Endometrium (tissue), 2 donors: ENCODE measurements around the gene AGTR1.
"Not testable (repeated sequence)": the region's sequence is repeated elsewhere in the genome, so short reads cannot be mapped to it uniquely, and the experiment has no call there.

ENCODE experiments used
- FAIRE-seq: peaks from 2 replicates; lab custom pipeline; 2012; peaks lifted over from hg19 to GRCh38; lab: Jason Lieb, UNC
- donor health status: control.
- donor health status: control.

AGTR1 gene

DNA sequence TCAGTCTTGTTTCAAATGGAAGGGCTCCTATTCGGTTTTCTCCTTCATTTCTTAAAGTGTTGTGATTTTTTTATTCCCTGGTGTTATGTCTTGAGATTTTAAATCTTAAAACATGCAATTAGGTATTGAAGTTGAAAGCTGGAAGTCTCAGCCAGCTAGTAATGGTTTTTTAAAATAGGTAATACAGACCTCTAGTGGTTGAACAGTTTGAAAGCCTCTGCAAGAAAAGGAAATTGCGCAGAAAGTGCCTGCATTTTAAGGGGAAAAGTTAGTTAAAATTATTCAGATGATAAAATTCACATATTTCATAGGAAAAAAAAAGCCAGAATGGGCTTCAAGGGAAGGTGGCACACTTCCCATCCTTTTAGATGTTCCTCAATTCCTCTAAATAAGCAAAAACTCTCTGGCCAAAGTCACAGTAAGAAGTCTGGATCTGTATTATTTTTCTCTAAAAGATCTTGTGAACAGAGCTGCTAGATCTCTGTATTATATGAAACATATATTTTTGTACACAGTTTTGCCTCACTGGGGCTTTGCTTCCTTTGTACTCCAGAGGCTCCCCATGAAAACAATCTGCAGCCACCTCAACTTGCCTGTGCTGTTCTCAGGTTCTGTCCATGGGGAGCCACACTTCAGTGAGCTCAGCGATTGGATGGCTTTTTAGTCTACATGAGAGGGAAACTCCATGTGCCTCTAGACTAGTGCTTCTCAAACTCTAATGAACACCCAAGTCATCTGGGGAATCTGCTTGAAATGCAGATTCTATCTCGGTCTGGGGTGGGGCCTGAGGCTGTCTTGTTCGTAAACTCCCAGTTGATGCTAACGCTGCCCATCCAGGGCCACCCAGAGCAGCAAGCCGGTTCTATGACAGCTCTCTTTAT lies 21.5 kb downstream of the AGTR1 start:
- FAIRE-seq, result peak; percentile 67

DNA sequence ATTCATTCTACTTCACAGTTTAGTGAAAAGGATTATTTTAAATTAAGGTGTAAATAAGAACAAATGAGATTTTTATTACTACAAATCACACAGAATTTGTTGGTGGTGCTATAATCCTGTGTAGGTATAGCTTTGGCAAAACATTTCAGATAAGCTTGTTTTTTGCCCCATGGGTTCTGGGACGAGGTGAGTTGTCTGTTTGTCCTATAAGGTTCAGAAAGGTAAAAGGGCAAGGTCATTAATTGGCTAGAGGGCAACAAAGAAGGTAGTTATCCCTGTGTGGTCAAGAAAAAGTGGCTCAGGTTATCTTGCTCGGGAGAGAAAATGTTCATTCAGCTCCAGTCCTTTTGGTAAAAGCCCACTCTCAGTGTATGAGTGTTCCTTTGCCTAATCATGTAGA lies 23.2 kb downstream of the AGTR1 start:
- FAIRE-seq, result no peak

DNA sequence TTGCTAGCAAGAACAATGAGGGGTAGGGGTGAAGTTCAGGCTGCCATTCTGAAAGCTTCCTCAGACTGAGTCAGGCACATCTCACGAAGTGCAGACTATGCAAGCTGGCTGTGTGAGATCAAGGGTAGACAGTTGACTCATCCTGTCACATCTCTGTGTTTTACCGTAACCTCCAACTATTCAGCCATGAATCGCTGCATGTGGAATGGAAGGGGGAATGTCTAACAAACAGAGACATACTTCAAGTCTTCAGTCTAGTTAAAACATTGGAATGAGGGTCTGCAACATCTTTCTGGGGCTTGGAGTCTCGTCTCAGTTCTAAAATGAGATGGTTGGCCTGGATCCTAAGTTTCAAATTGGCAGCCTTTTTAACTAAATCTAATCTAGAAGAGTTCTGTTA lies 25.9 kb downstream of the AGTR1 start:
- FAIRE-seq, result no peak

DNA sequence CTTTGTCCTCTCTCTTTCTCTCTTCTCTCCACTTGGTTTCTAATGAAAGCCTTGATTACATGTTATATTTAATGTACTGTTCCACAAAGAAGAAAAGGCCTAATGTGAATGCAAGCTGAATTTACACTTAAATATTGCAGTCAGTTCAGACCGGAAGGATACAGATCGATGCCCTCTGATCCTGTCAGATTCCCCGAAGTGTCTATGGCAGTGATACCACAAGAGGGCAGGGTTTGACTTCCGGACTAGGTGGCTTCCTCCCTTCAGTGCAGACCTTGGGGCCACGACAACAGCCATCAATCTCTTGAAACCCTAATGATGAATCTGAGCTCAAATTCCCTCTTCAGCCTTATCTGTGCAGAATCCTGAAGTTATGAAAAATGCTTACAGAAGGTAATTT lies 29.5 kb downstream of the AGTR1 start:
- FAIRE-seq, result no peak

DNA sequence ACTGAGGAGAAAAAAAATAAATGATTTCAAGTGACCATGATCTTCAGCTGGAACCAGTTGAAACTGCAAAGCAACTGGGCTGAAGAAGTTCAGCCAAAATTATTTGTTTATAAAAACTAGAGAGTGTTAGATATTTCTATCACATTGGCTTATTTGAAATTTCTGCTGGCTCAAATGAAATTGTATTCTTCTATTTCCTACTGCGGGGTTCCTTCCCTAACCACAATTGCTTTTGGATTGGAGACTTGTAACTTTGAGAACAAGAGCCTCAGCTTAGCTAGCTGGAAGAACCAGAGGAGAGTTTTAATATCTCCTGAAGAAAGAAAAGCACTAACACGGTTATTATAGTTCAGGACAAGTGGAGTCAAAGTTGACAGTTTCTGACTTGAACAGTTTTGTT lies 31.1 kb downstream of the AGTR1 start:
- no peak for FAIRE-seq

DNA sequence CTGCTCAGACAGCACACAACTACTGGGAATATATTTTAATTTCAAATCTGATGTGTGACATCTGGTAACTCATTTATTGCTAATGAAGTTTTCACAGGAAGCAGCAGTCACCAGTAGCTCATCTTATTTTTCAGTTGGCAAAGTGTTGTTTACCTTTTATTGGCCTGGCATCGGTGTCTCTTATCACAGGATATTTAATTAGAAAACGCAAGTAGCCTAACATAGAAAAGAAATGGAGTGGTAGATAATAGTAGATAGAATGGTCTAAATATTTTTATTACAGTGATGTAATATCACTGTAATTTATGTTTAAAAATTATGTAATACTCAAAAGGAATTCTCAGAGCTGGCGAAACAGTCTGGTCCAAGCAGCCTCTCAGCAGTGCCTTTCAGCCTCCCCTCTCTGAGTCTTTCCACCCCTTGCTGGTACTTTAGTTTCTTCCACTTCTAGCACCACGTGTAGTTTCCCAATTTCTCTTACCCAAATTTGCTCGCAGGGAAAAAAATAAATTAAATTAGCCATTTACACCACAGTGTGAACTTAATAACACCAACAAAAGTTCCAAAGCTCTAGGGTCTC lies 31.9 kb downstream of the AGTR1 start:
- no peak for FAIRE-seq

DNA sequence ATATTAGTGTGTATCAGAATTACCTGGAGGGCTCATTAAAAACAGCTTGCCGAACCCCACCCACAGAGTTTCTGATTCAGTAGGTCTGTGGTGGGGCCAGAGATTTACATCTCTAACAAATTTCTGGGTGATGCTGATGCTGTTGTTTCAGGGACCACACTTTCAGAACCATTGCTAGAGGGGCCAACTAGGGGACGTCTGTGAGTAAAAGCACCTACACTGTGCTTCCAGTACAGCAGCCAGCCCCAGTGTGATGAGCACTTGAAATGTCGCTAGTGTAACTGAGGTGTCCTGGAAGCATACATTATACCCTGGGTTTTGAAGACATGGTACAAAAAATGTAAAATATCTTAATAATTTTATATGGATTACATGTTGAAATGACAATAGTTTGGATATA lies 33.0 kb downstream of the AGTR1 start:
- FAIRE-seq, result no peak

DNA sequence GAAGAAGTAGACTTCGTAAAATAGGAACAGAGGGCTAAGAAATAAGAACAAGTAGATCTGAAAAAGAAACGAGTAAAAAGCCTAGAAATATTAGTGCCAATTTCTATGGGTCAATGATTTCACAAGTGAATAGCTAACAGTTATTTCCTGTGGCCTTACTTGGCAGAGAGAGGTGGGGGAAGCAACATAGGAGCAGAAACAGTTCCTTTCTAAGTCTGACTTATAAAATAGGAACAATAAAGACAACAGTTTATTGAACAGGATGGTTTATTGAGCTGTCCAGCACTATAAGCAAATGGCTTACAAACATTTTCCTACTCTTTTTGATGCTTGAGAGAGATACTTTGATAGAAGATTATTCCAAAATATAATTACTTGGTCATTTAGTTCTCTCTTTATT lies 37.9 kb downstream of the AGTR1 start:
- no peak for FAIRE-seq

DNA sequence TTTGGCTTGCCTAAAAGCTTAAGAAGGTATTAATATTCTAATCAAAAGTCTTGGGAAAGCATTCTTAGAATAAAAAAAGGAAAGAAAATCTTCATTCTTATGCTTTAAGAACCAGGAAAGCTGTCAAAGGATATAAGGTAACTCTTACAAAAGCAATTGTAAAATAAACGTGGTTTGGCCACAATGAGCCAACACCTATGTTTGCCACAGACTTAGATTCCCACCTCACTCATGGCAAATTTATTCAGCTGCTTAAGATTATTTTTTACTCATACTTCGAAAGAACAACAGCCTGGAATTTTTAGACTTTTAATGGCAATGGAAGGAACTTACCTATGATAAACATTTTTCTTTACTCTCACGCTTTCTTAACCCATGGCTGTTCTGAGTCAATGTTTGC lies 38.4 kb downstream of the AGTR1 start:
- FAIRE-seq, result no peak

DNA sequence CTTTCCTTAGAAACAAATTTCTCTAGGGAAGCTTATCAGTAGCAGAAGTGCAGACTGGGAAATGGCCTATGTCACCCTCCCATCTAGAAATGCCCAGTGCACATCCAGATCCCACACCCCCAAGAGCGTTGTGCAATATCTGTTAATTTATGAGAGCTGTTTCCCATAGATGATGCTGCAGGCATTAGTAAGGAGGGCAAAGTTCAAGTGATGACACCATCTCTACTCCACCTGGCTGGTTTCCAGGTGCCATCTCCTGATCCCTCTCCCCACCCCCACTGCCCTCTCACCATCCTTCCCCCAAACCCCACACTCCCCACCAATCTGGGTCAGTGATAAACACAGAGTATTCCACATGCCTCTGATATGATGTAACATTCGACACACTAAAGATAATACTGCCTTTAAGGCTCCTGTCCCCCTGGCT lies 39.4 kb downstream of the AGTR1 start:
- no peak for FAIRE-seq

DNA sequence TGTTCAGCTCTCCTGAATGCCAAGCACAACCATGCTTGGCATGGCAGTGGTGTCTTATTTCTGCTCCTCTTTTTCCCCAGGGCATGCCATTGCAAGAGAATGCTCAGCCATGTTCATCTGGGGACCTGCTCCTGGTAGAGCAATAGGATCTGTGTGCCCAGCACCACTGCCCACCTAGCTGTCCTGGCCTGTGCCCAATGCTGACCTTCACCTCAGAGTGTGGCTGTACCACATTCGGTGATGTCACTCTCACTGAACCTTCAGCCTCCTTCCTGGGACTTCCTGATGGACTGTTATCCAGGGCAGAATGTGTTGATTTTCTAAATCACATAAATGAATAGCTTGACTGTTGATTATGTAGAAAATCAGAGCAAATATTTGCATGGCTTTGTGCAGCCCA lies 42.0 kb downstream of the AGTR1 start:
- no peak for FAIRE-seq

DNA sequence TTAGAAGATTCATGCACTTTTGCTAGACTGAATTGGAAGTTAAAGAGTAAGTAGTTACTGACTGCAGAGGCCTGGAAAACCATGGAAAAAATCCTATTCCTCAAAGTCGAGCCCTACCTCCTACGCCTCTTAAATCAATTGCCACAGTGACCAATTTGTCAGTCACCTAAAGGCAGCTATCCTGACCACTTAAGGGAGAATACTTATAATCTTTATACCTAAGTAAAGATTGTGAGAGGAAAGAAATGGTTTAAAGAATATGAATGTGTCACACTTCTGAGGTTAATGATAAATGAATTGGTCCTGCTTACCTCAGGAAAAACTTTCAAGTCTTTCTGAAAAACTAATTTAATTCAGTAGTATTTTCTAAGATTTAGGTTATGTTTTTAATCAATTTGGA lies 42.6 kb downstream of the AGTR1 start:
- no peak for FAIRE-seq

DNA sequence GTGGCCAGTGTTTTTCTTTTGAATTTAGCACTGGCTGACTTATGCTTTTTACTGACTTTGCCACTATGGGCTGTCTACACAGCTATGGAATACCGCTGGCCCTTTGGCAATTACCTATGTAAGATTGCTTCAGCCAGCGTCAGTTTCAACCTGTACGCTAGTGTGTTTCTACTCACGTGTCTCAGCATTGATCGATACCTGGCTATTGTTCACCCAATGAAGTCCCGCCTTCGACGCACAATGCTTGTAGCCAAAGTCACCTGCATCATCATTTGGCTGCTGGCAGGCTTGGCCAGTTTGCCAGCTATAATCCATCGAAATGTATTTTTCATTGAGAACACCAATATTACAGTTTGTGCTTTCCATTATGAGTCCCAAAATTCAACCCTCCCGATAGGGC lies 43.5 kb downstream of the AGTR1 start:
- no peak for FAIRE-seq

DNA sequence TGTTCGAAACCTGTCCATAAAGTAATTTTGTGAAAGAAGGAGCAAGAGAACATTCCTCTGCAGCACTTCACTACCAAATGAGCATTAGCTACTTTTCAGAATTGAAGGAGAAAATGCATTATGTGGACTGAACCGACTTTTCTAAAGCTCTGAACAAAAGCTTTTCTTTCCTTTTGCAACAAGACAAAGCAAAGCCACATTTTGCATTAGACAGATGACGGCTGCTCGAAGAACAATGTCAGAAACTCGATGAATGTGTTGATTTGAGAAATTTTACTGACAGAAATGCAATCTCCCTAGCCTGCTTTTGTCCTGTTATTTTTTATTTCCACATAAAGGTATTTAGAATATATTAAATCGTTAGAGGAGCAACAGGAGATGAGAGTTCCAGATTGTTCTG lies 44.4 kb downstream of the AGTR1 start:
- FAIRE-seq, result no peak

DNA sequence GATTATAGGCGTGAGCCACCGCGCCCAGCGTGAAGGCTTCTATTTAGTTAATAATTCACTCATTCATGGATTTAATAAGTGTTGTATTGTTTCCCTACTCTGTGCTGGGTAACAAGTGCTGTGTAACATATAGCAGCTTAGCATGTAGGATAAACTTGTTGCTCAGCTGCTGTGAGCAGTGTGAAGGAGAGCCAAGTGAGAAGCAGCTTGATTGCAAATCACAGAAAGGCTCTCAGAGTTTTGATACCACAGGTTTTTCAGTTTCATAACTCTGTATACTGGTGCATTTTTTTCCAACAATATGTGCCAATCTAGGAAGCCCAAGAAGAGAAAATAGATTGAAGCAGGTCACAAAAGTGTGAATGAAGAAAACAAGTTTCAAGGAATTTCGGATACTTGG lies 48.4 kb downstream of the AGTR1 start:
- no peak for FAIRE-seq

DNA sequence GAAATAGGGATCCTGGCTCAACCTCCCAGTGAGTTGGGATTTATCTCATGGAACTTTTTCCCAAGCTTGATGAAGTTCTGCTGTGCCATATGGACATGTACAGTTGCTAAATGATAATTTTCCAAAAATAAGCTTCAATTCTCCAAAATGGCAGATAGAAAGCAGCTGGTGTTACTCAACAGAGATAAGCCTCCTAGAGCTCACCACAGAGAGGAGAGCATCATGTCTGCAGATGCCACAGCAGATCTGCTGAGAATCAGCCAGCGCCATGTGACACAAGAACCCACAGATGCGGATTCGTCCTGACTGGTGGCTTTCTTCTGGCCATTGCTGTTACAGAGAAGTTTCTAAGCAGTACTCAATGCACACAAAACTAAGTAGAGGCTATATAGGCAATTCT lies 50.6 kb downstream of the AGTR1 start:
- FAIRE-seq, result no peak

DNA sequence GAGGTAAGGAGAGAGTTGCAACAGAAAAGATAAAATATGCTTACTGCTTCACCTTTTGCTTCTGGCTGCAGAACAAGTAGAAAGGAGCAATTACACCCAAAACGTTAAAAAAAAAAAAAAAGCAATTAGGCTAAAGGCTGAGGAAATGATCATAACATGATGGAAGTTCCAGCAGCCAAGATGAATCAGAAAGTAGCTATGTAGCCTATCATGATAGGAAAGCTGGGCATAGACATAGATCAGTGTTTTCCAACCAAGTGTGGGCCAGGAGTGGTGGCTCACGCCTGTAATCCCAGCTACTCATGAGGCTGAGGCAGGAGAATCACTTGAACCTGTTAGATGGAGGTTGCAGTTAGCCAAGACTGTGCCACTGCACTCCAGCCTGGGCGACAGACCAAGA lies 52.6 kb downstream of the AGTR1 start:
- FAIRE-seq, result no peak

DNA sequence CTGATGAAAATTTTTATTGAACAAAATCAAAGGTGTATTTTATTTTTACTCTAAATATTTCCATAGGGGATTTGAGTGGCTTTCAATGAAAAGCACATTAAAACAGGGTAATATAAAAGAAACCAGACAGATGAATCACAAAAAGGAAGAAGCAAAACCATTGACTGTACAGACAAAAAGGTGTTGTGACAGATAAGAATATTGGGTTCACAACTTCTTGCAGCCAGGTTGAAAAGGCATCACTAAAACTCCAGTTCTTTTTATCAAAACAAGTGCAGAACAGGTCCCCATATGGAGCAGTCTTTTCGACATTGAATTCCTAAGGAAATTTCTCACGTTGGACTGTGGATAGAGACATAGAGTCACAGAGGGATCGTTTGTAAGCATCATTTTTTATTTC lies 53.8 kb downstream of the AGTR1 start:
- FAIRE-seq, result no peak

DNA sequence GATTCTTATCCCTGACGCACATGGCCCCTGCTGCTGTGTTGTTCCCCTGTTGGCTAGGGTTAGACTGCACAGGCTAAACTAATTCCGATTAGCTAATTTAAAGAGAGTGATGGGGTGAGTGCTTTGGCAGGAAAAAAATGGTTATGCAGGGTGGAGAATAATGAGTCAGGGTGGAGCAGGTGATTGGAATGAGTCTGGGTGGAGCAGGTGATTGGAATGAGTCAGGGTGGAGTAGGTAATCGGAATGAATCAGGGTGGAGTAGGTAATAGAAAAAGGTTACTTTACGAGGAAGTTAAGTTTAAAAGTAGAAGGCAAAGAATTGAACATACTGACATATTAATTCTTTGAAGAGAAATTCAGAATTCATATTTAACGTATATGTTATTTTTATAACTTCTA lies 55.7 kb downstream of the AGTR1 start:
- not testable (repeated sequence) for FAIRE-seq

DNA sequence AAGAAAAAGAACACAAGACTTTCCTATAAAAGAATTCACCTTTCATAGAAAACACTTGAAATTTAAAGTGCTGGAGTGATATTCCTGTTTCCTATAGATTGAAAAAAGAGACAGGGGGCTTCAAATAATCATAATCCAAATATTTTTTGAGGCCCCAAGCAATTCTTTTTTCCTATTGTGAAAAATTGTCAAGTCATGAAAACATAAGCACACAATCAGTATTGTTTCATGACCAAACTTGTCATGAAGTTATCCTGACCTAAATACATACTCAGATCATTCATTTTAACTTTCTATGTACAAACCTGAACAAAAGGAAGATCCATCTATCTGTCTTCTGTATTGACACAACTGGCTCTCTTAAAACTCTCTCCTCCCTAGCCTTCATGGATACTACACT lies 57.9 kb downstream of the AGTR1 start:
- no peak for FAIRE-seq

DNA sequence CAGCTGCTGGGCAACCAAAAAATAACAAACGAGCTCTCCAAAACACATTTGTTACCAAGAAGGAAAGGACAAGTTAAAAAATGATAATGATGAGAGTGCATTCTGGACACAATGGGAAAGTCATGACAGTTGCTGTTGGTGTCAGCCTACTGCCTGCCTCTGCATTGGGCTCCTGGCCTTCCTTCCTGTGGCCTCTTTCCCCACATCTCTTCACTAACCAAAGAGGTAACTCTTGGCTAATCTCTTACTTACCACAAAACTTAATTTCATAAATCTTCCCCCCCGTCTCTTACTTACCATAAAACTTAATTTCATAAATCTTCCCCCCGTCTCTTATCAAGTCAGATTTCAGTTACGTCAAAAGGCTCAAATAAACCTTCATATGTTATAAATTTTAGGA lies 58.6 kb downstream of the AGTR1 start:
- no peak for FAIRE-seq

DNA sequence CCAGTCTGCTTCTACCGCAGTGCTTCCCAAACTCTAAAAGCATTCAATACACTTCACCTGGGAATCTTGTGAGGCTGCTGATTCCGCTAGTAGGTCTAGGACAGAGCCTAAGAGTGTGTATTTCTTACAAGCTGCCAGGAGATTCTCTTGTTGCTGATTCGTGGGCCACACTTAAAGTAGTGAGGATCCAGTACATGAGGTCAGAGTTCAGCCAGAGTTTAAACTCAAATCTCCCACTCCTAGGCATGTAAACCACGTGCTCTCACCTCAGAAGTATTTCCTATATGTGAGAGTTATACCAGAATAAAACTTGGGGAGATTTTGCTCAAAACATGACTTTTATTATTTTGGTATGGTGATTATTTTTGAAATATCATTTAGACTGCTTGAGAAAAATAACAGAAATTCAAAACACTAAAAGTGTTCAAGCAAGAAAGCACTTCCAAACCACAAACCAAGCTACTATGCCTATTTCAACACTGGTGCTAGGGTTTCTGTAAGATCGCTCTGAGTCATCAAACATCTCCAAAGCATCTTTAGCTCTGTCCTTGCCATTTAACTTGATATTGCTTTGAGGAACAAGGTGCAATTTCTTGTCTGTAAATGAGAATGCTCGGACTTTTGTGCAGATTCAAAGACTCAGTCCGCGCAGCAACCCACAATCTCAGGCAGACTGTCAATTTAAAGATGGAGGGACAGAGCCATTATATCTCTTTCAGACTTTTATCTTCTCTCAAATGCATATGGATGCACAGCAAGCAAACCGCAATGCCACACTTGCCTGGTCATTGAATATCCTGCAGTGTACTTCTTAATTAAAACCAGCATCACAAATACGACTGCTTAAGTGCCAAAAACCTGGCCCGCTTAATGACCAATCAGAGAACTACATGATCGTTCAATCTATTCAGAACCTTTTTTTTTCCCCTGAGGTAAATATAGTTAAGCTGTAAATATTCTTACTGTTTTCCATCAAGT lies 59.8 kb downstream of the AGTR1 start:
- no peak for FAIRE-seq
